GM18526 (cell line): Measurements from ENCODE around the gene PPIL4.

Experiments used
- POLR2A ChIP-seq: IDR thresholded peaks from 3 replicates; pipeline ENCODE4 v1.6.1; 2011; ENCODE audit not compliant: insufficient read length; ENCODE audit errors: extremely low read depth

PPIL4 gene

DNA sequence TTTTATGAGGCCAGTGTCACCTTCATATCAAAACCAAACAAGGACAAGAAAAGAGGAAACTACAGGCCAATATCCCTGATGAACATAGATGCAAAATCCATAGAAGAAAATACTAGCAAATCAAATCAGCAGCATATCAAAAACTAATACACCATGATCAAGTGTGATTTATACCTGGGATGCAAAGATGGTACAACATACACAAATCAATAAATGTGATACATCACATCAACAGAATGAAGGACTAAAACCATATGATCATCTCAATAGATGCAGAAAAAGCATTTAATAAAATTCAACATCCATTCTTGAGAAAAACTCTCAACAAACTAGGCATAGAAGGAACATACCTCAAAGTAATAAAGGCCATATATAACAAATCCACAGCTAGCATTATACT, 12.2 kb upstream of the PPIL4 start:
- no peak for TF ChIP-seq POLR2A

DNA sequence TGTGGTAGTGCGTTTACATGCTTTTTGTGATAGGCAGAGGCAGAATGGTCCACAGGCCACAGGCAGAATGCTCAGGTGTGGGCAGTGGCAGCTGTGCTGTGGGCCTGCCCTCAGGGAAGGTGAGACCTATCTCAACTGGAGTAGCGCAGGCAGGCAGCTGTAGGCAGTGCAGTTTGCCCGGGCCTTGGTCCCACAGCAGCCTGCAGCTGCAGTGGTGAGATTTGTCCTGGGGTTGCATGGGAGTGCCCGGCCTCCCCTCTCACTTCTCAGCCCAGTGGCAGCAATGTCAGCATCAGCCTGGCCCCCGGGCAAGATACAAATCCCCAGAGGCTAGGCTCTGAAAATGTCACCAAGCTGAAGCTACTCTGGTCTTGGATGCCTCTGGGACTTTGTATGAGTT, 6.1 kb upstream of the PPIL4 start:
- no peak for TF ChIP-seq POLR2A

DNA sequence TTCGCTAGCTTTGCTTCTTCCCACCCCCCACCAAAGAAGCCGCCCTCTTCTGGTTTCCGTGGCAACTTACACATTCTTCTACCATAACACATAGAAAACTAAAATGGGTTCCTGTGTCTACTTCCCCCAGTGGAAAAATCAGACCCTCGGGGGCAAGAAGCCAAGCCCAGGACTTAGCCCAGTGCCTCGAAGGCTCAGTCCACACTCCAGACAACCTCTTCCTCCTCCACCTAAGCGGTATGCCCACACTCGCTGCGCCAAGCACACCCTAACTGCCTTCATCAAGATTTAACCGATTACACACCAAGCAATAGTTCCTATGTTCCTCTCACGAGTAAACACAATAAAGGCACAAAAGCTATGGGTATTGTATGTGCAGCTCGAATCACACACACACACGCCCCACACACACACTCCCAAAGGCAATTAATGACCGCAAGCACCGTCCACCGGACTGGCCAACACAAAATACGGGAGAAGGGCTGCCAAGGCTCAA, 537 bp downstream of the PPIL4 start:
- no peak for TF ChIP-seq POLR2A

DNA sequence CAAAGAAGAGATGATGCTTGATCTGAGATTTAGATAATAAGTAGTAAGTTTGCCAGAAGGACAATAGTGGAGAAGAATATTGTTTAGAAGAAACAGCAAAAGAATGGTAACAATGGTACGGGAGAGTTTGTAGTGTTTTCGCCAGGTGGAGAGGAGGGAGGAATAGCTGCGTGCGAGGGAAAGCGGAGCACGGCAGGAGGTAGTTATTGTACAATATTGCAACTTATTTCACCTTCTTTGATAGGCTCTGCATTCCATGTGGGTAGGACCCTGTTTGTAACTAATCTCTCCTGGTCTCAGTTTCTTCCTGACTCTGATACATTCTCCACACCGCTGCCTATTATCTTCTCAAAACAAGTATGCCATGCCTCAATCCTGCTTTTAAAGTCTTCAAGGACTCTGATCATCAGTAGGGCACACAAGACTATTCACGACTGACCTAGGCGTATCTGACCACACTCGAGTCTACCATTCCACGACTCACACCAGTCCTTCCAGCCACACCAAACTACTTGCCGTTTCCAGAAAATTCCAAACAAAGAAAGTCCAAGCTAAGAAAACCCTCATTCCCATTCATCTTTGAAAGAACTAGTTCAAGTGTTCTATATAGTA, 1.1 kb downstream of the PPIL4 start:
- no peak for TF ChIP-seq POLR2A

DNA sequence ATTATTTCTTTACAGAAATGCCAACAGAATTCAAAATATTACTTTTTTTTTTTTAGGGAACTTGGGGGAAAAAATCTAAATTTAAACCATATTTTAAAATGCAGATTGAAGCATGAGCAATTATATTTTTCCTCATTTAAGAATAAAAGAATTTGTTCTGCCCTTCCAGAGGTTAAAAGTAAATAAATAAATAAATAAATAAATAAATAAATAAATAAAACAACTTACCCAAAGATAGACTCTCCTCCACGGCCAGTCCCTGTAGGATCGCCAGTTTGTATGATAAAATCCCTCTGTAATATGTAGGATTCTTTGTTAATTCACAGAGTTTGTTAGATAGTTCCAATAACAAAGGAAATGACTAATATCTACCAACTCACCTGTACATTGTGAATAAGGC, 4.7 kb downstream of the PPIL4 start:
- TF ChIP-seq POLR2A, result no peak

DNA sequence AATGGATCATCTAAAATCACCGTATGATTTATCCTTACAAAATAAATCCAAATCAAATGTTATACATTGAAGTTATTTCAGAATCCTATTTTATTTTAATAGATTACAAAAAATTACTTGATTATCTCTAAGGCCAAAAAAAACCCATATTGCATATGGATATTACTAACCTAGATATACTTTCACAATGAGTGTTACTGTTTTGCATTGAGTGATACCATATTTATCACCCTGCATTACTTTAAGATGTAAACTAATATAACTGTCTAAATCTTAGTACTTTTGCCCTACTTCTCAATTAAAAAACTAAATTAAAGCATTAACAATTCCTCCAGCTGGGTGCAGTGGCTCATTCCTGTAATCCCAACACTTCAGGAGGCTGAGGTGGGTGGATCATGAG, 11.1 kb downstream of the PPIL4 start:
- TF ChIP-seq POLR2A, result no peak

DNA sequence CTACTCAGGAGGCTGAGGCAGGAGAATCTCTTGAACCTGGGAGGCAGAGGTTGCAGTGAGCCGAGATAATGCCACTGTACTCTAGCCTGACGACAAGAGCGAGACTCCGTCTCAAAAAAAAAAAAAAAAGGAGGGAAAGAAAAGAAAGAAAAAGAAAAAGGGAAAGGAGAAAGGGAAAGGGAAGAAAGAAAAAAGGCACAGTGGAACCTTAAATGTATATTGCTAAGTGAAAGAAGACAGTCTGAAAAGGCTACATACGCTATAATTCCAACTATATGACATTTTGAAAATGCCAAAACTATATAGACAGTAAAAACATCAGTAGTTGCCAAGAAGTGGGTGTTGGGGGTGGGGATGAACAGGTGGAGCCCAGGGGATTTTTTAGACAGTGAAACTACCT, 16.2 kb downstream of the PPIL4 start:
- no peak for TF ChIP-seq POLR2A

DNA sequence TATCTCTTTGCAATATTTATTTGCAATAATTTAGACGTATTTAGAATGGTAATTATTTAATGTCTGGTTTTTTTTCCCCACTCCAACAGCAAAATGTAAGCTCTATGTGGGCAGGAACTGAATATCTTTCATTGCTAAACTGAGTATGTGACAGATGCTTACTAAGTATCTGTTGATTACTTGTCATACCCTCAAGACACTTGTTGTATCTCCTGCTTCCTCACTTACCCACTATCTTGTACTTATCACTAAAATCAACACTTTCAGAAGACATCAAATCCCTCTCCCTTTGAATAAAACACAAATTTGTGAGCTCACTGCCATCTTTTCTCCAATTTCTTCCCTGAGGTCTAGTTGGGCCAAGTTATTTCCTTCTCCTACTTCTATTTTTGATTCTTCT, 30.3 kb downstream of the PPIL4 start:
- TF ChIP-seq POLR2A, result no peak

DNA sequence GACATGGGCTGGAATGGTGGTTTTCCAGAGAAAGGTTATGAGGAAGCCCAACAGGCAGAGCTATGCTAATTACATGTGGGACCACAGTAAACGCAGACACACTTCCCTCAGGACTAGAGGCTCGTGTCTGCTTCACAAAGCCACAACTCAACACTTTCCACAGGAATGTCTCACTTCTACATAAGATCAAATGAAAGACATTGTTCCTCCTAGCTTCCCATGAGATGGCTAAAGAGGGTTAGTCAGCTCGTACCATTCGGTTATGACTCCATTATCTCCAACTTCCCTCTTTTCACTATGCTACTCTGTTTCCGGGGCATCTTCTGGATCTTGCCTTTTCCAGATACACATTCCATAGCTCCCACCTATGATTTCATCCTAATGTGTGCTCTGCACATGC, 31.9 kb downstream of the PPIL4 start:
- TF ChIP-seq POLR2A, result no peak

DNA sequence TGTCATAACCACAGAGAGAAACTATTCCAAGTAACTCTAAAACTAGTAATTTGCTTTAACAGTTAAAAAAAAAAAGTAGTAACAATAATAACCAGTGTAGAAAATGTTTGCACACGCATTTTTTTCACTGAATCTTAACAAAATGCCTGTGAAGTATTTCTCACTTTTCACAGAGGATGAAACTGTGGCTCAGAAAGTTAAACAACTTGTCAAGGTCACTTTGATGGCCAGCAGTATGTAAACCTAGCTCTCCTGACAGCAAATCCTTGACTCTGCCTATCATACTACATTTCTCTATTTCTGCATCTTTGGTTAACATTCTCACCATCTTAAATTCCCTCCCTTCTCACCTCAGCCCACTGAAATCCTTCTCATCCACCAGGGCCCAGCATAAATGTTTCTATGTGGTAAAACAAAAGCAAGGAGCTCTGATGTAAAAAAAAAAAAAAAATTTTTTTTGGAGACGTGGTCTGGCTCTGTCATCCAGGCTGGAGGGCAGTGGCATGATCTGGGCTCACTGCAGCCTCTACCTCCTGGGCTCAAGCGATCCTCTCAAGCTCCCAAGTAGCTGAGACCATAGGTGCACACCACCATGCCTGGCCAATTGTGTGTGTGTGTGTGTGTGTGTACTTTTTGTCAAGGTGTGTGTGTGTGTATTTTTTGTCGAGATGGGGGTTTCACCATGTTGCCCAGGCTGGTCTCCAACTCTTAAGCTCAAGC, 34.9 kb downstream of the PPIL4 start:
- no peak for TF ChIP-seq POLR2A

DNA sequence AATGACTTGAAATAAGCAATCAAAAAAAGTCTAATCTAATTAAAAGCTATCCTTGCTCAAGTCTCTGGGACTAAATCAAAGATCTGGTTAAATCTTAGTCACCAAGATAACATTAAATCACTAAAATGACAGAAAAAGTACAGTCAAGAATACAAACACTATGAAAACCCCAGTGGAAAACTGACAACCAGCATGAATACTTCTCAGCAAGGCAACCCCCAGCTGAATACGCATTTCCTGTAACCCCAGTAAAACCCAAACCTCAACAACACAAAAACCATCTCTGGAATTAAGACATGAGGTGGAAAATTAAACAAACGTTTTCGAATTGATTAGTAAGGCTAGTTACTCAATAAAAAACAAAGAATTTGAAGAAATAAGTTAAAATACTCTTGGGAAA, 37.4 kb downstream of the PPIL4 start:
- no peak for TF ChIP-seq POLR2A

DNA sequence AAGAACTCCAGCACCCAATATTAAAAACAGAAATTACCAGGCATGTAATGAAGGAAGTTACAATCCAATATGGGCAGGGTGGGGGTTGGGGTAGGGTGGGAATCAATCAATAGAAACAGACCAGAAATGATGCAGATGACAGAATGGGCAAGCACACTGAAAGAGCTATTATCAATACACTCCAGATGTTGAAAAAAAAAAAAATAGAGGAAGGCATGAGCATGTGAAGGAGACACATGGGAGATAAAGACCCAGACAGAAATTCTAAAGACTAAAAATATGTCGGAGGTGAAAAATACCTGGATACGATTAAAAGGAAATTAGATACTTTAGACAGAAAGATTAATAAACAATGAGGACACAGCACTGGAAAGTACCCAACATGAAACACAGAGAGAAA, 42.0 kb downstream of the PPIL4 start:
- no peak for TF ChIP-seq POLR2A

DNA sequence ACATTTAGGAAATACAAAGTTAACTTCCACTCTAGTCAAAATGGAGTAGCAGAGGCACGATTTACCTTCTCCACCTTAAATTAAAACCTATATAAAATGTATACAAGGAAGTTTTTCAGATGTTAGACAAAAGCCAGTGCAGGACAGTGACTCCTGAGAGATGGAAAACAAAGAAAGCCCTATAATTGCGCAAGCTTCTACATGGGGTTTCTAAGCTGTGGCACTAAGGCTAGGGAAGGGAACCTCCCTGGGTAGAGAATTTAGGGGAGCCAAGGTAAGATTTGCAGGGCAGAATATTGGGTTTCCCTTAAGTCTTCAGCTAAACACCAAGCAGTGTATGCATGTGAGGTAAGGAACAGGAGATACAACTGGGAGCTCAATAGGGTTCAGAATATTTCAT, 42.6 kb downstream of the PPIL4 start:
- TF ChIP-seq POLR2A, result no peak

DNA sequence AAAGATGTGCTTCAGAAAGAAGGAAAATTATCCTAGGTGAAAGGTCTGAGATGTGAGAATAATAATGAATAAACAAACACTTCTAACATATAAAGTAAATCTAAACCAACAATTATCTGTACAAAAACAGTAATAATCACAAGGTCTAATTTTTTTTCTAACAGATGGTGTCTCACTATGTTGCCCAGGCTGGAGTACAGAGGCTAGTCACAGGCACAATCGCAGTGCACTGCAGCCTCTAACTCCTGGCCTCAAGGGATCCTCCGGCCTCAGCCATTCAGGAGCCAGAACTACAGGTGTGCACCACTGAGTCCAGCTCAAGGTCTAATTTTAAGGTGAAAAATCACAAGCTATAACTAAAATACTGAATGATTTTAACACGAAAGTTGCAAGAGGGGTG, 44.1 kb downstream of the PPIL4 start:
- no peak for TF ChIP-seq POLR2A

DNA sequence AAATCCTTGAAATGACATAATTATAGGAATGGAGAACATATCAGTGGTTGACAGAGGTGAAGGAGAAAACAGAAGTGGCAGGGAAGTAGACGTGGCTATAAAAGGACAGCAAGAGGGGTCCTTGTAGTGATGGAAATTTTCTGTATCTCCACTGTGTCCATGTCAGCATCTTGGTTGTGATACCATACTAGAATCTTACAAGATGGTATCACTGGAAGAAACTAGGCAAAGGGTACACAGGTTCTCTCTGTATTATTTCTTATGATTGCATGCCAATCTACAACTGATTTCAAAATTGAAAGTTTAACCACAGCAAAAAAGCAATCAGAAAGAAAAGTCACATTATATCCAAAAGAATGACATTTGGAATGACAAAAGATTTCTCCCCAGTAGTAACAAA, 44.6 kb downstream of the PPIL4 start:
- TF ChIP-seq POLR2A, result no peak

DNA sequence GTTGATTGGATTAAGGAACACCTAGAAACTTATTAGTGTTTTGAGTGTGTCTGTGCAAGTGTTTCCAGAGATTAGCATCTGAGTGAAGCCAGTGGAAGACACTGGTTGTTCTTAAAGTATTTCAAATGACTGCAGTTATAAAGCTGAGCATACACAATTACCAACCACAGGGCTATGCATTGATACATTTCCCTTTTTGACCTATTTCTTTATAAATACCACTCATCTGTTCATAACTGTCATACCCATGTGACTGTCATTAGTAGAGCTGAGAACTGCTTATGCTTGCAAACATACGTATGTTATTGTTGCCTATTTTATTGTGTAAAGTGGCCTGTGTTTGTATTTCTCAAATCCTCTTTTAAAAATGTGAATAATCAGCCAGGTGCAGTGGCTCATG, 45.7 kb downstream of the PPIL4 start:
- TF ChIP-seq POLR2A, result no peak

DNA sequence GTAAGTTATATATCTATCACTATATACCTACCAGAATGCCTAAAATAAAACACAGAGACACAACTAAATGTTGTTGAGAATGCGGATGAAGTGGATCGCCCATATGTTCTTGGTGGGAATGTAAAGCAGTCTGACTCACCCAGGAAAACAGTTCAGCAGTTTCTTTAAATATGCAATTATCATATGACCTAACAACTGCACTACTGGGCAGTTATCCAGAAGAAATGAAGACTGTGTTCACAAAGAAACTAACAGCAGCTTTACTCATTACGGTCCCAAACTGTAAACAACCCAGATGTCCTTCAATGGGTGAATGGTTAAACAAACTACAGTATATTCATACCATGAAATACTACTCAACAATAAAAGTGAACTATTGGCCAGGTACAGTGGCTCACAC, 46.8 kb downstream of the PPIL4 start:
- no peak for TF ChIP-seq POLR2A
